RWPE2 (cell line): Measurements from ENCODE around the gene MEG3.

Experiments
- ATAC-seq: fragments of 200-7000 bp; cut with Tn5 transposase; 3 replicates; pipeline ENCODE4 v1.9.1; 2021; ENCODE audit warnings: low read depth
- DNase-seq: peaks from one replicate; pipeline ENCODE4 v3.0.0-alpha.2; 2020; ENCODE audit warnings: low spot score
- H3K27ac ChIP-seq: fragments of 450-650 bp; 2 replicates; pipeline ENCODE4 v1.5.1; 2017; ENCODE audit warnings: mild to moderate bottlenecking; ENCODE audit not compliant: poor library complexity, severe bottlenecking
- H3K27me3 ChIP-seq: fragments of 250-450 bp; sonication (Bioruptor Pico); 2 replicates; pipeline ENCODE4 v1.5.1; 2021; ENCODE audit warnings: mild to moderate bottlenecking, moderate library complexity; ENCODE audit not compliant: insufficient read depth, poor library complexity, severe bottlenecking
- H3K36me3 ChIP-seq: fragments of 250-450 bp; sonication (Bioruptor Pico); 2 replicates; pipeline ENCODE4 v1.5.1; 2020; ENCODE audit warnings: low read depth, mild to moderate bottlenecking, moderate library complexity
- H3K4me1 ChIP-seq: fragments of 250-450 bp; sonication (Bioruptor Pico); 2 replicates; pipeline ENCODE4 v1.5.1; 2021; ENCODE audit warnings: mild to moderate bottlenecking, moderate library complexity; ENCODE audit not compliant: insufficient read depth, poor library complexity, severe bottlenecking
- H3K4me3 ChIP-seq: fragments of 250-450 bp; sonication (Bioruptor Pico); 2 replicates; pipeline ENCODE4 v1.5.1; 2021; ENCODE audit warnings: mild to moderate bottlenecking, moderate library complexity; ENCODE audit not compliant: severe bottlenecking
- H3K9me3 ChIP-seq: fragments of 250-450 bp; sonication (Bioruptor Pico); 2 replicates; pipeline ENCODE4 v1.5.1; 2021; ENCODE audit warnings: mild to moderate bottlenecking, moderate library complexity; ENCODE audit not compliant: severe bottlenecking
- CTCF ChIP-seq: fragments of 450-650 bp; IDR thresholded peaks from one replicate; pipeline ENCODE4 v1.5.1; 2017; ENCODE audit warnings: mild to moderate bottlenecking, moderate library complexity; ENCODE audit not compliant: poor library complexity, severe bottlenecking

The MEG3 gene

GRCh38 chr14:100820957-100821356 is 5.0 kb upstream of the MEG3 start:
- ATAC-seq, result 0 out of 3 replicates have a peak, but pooled peaks have one; percentile 11
- TF ChIP-seq CTCF, result no peak
- Histone ChIP-seq H3K36me3 (no peaks in the 10 kb centered on the region), H3K27me3 (no peaks in the 10 kb centered on the region), H3K9me3 (no peaks in the 10 kb centered on the region), H3K27ac (no peak overlapping the region), H3K4me3 (no peak overlapping the region), H3K4me1 (peaks cover 4% of the 10 kb centered on the region)
- no peak for DNase-seq

GRCh38 chr14:100822013-100822412 is 3.9 kb upstream of the MEG3 start:
- peaks cover 4% of the 10 kb centered on the region for H3K4me1 ChIP-seq
- no peak for DNase-seq
- H3K36me3 ChIP-seq, result no peaks in the 10 kb centered on the region
- no peak for ATAC-seq
- H3K4me3 ChIP-seq, result no peak overlapping the region
- no peak overlapping the region for H3K27ac ChIP-seq
- TF ChIP-seq CTCF, result no peak
- H3K27me3 ChIP-seq, result no peaks in the 10 kb centered on the region
- H3K9me3 ChIP-seq, result peaks cover 1% of the 10 kb centered on the region

- DNase-seq (no peak), ATAC-seq (no peak)
- Histone ChIP-seq H3K27ac (no peak overlapping the region), H3K27me3 (no peaks in the 10 kb centered on the region), H3K36me3 (no peaks in the 10 kb centered on the region), H3K9me3 (peaks cover 1% of the 10 kb centered on the region), H3K4me1 (peaks cover 4% of the 10 kb centered on the region), H3K4me3 (no peak overlapping the region)
- no peak for TF ChIP-seq CTCF
Observed at GRCh38 chr14:100822532-100823296, 3.2 kb upstream of the MEG3 start.

GRCh38 chr14:100823413-100824080 is 2.4 kb upstream of the MEG3 start:
- Histone ChIP-seq H3K4me1 (peaks cover 4% of the 10 kb centered on the region), H3K4me3 (no peak overlapping the region), H3K27ac (no peak overlapping the region), H3K36me3 (no peaks in the 10 kb centered on the region; the same call in 1 of the 2 replicates), H3K9me3 (peaks cover 1% of the 10 kb centered on the region), H3K27me3 (no peaks in the 10 kb centered on the region)
- no peak for ATAC-seq
- no peak for TF ChIP-seq CTCF
- no peak for DNase-seq
